Glutamatergic neuron (in vitro differentiated cells): ENCODE data around the gene CLPTM1. TPM values are rescaled to one million over a fixed set of nuclear protein-coding genes. Genes with fewer than 3 reads are reported as not detected.
"Not testable (repeated sequence)": the region's sequence is repeated elsewhere in the genome, so short reads cannot be mapped to it uniquely, and the experiment has no call there.

Experiments
- DNase-seq: peaks from one replicate; pipeline ENCODE4 v3.0.0; 2022
- H3K27ac Mint-ChIP-seq: one replicate; pipeline ENCODE4 v1.8.0; 2020; ENCODE audit warnings: mild to moderate bottlenecking, mixed read lengths, inconsistent platforms; ENCODE audit not compliant: unreplicated experiment
- H3K27me3 Mint-ChIP-seq: one replicate; pipeline ENCODE4 v1.8.0; 2020; ENCODE audit warnings: mild to moderate bottlenecking, moderate library complexity, mixed read lengths, inconsistent platforms; ENCODE audit not compliant: unreplicated experiment
- H3K36me3 Mint-ChIP-seq: one replicate; pipeline ENCODE4 v1.8.0; 2020; ENCODE audit warnings: mild to moderate bottlenecking, mixed read lengths, inconsistent platforms; ENCODE audit not compliant: unreplicated experiment
- H3K4me1 Mint-ChIP-seq: one replicate; pipeline ENCODE4 v1.8.0; 2020; ENCODE audit warnings: mild to moderate bottlenecking, low read depth, mixed read lengths, inconsistent platforms; ENCODE audit not compliant: unreplicated experiment
- H3K4me3 Mint-ChIP-seq: one replicate; pipeline ENCODE4 v1.8.0; 2020; ENCODE audit warnings: mild to moderate bottlenecking, mixed read lengths, inconsistent platforms; ENCODE audit not compliant: unreplicated experiment
- H3K9me3 Mint-ChIP-seq: one replicate; pipeline ENCODE4 v1.8.0; 2020; ENCODE audit warnings: mild to moderate bottlenecking, moderate library complexity, mixed read lengths, inconsistent platforms; ENCODE audit not compliant: unreplicated experiment
- CTCF ChIP-seq: fragments of 200-600 bp; sonication (generic); IDR thresholded peaks from one replicate; pipeline ENCODE4 v1.5.0; 2021; ENCODE audit not compliant: partially characterized antibody, unreplicated experiment
- total RNA-seq: library from RNA; stranded (reverse); fragmentation: NEBNext Ultra II Directional; extraction: Animal tissue kit (Norgen Biotek cat#: 25700); gene quantifications from one replicate; pipeline ENCODE4 v1.2.1, GENCODE V29; 2021; ENCODE audit not compliant: unreplicated experiment

Gene CLPTM1
- total RNA-seq, 1 donor from 2014 or later = 102 TPM

- Mint-ChIP-seq H3K36me3 (no peaks in the 10 kb centered on the region), H3K4me1 (no peaks in the 10 kb centered on the region), H3K27me3 (peaks cover 5% of the 10 kb centered on the region), H3K9me3 (peaks cover 9% of the 10 kb centered on the region), H3K27ac (no peak overlapping the region), H3K4me3 (no peak overlapping the region)
- DNase-seq = no peak
- no peak for TF ChIP-seq CTCF
Observed at GRCh38 chr19:44990966-44991365, 35.8 kb downstream of the CLPTM1 start.

GRCh38 chr19:44992336-44993163 is 37.4 kb downstream of the CLPTM1 start:
- Mint-ChIP-seq H3K27ac (no peak overlapping the region), H3K36me3 (no peaks in the 10 kb centered on the region), H3K4me1 (no peaks in the 10 kb centered on the region), H3K9me3 (peaks cover 4% of the 10 kb centered on the region), H3K27me3 (peaks cover 5% of the 10 kb centered on the region), H3K4me3 (no peak overlapping the region)
- DNase-seq = no peak
- TF ChIP-seq CTCF = no peak

GRCh38 chr19:44993526-44993925 is 38.3 kb downstream of the CLPTM1 start:
- no peak overlapping the region for H3K4me3 Mint-ChIP-seq
- H3K36me3 Mint-ChIP-seq = peaks cover 5% of the 10 kb centered on the region
- peaks cover 2% of the 10 kb centered on the region for H3K9me3 Mint-ChIP-seq
- no peak for DNase-seq
- no peak for TF ChIP-seq CTCF
- H3K27ac Mint-ChIP-seq = no peak overlapping the region
- no peaks in the 10 kb centered on the region for H3K4me1 Mint-ChIP-seq
- H3K27me3 Mint-ChIP-seq = peaks cover 8% of the 10 kb centered on the region

- no peak for TF ChIP-seq CTCF
- Mint-ChIP-seq H3K27me3 (peaks cover 8% of the 10 kb centered on the region), H3K36me3 (peaks cover 5% of the 10 kb centered on the region), H3K9me3 (peaks cover 2% of the 10 kb centered on the region), H3K27ac (no peak overlapping the region), H3K4me1 (no peaks in the 10 kb centered on the region), H3K4me3 (no peak overlapping the region)
- DNase-seq = no peak
Observed at GRCh38 chr19:44993926-44994537, 38.9 kb downstream of the CLPTM1 start.

GRCh38 chr19:44998025-44998424 is 42.8 kb downstream of the CLPTM1 start:
- DNase-seq = no peak
- H3K27ac Mint-ChIP-seq = no peak overlapping the region
- peaks cover 5% of the 10 kb centered on the region for H3K36me3 Mint-ChIP-seq
- H3K27me3 Mint-ChIP-seq = peaks cover 8% of the 10 kb centered on the region
- H3K9me3 Mint-ChIP-seq = peaks cover 2% of the 10 kb centered on the region
- H3K4me3 Mint-ChIP-seq = no peak overlapping the region
- TF ChIP-seq CTCF = no peak
- H3K4me1 Mint-ChIP-seq = no peaks in the 10 kb centered on the region

GRCh38 chr19:44999131-44999925 is 44.1 kb downstream of the CLPTM1 start:
- not testable (repeated sequence) for DNase-seq, H3K9me3 Mint-ChIP-seq, H3K27ac Mint-ChIP-seq, H3K4me1 Mint-ChIP-seq, H3K36me3 Mint-ChIP-seq, H3K4me3 Mint-ChIP-seq, H3K27me3 Mint-ChIP-seq

GRCh38 chr19:45000665-45001064 is 45.5 kb downstream of the CLPTM1 start:
- H3K4me3 Mint-ChIP-seq = peak overlapping the region; percentile 61
- not testable (repeated sequence) for DNase-seq, H3K36me3 Mint-ChIP-seq, H3K9me3 Mint-ChIP-seq, H3K4me1 Mint-ChIP-seq, H3K27ac Mint-ChIP-seq, H3K27me3 Mint-ChIP-seq
